Vagina (tissue), 2 donors: Measurements from ENCODE around the gene KRTAP27-1. TPM values are rescaled to one million over a fixed set of nuclear protein-coding genes. Genes with fewer than 3 reads are reported as not detected.

Experiments used
- DNase-seq, 2 donors: peaks; one replicate each; pipeline ENCODE4 v3.0.0-alpha.2; 2017; ENCODE audit errors: extremely low spot score in 2 of 2
- H3K27ac ChIP-seq: fragments of 200-600 bp; sonication (generic); one replicate; pipeline ENCODE4 v1.5.1; 2019
- H3K27me3 ChIP-seq: fragments of 200-600 bp; sonication (generic); one replicate; pipeline ENCODE4 v1.5.1; 2019
- H3K36me3 ChIP-seq, 2 donors: fragments of 200-600 bp; sonication (generic); one replicate each; pipeline ENCODE4 v1.5.1; 2017 to 2019
- H3K4me1 ChIP-seq: fragments of 200-600 bp; sonication (generic); one replicate; pipeline ENCODE4 v1.5.1; 2019
- H3K4me3 ChIP-seq, 2 donors: fragments of 200-600 bp; sonication (generic); 1 replicate in 1 of 2; 2 replicates in 1 of 2; pipeline ENCODE4 v1.5.1; 2016 to 2019
- H3K9me3 ChIP-seq: fragments of 200-600 bp; sonication (generic); one replicate; pipeline ENCODE4 v1.5.1; 2019
- CTCF ChIP-seq, 3 experiments: fragments of 450-650 bp in 2 of 3; fragments of 200-600 bp in 1 of 3; sonication (generic) in 1 of 3; IDR thresholded peaks; one replicate each; pipeline ENCODE4 v1.5.1; 2017 to 2019; ENCODE audit warnings: antibody characterized with exemption in 3 of 3, mild to moderate bottlenecking in 2 of 3, moderate library complexity in 2 of 3
- POLR2A ChIP-seq, 2 donors: fragments of 450-650 bp; IDR thresholded peaks; one replicate each; pipeline ENCODE4 v1.6.1; 2017; ENCODE audit warnings: antibody characterized with exemption in 2 of 2, mild to moderate bottlenecking in 2 of 2, moderate library complexity in 2 of 2
- POLR2AphosphoS5 ChIP-seq, 2 donors: sonication (generic); formaldehyde crosslinking; IDR thresholded peaks; one replicate each; pipeline ENCODE4 v1.9.0; 2017; ENCODE audit warnings: antibody characterized with exemption in 2 of 2, mild to moderate bottlenecking in 2 of 2, low read depth in 1 of 2; ENCODE audit not compliant: insufficient read depth in 1 of 2
- intact Hi-C: fragments of 100-400 bp; cut with DNase I; formaldehyde crosslinking; loops from one replicate; pipeline ENCODE4 v1.15.1; 2023
- microRNA-seq: library from miRNA; unstranded; fragments of <30 nt; microRNA quantifications from one replicate; pipeline ENCODE4, GENCODE V29; 2017; ENCODE audit warnings: borderline number of aligned reads, borderline replicate concordance
- small RNA-seq: library from RNA; depleted of rRNA; stranded (forward); fragments of <200 nt; gene quantifications from one replicate; pipeline ENCODE3, GENCODE V24; 2016
- total RNA-seq: library from RNA; depleted of rRNA; stranded (reverse); fragments of >200 nt; gene quantifications from one replicate; pipeline ENCODE4 v1.2.3, GENCODE V29; 2016

Gene KRTAP27-1
- total RNA-seq, 1 donor from 2014 or later: not detected

GRCh38 chr21:30305136-30305535 lies 32.4 kb downstream of the KRTAP27-1 start:
- H3K4me3 ChIP-seq: no peak overlapping the region
- intact Hi-C loops: no loop called here
- H3K27ac ChIP-seq: no peak overlapping the region
- no peaks in the 10 kb centered on the region for H3K9me3 ChIP-seq
- no peak for DNase-seq
- no peaks in the 10 kb centered on the region for H3K4me1 ChIP-seq
- H3K36me3 ChIP-seq: no peaks in the 10 kb centered on the region
- TF ChIP-seq POLR2A (IDR thresholded peaks at IDR 0.05) (no peak), POLR2AphosphoS5 (IDR thresholded peaks at IDR 0.05; ENCODE audit: insufficient read depth in 1 of 2, low read depth in 1 of 2) (no peak), CTCF (IDR thresholded peaks at IDR 0.05) (no peak)
- H3K27me3 ChIP-seq: no peaks in the 10 kb centered on the region

GRCh38 chr21:30289215-30289614 lies 48.3 kb downstream of the KRTAP27-1 start, which contains the start of gene KRTAP25-1:
Gene KRTAP25-1 (minus strand): TSS chr21:30289514. CDS start chr21:30289490, 24 bp downstream.
- H3K27ac ChIP-seq: no peak within 1 kb of the TSS
- H3K4me3 ChIP-seq: no peak within 1 kb of the TSS
- H3K4me1 ChIP-seq: no peaks in the 10 kb centered on the region
- no peaks in the 10 kb centered on the region for H3K27me3 ChIP-seq
- no peaks in the 10 kb centered on the region for H3K9me3 ChIP-seq
- intact Hi-C loops: no loop called here
- no peaks in the 10 kb centered on the region for H3K36me3 ChIP-seq
- TF ChIP-seq CTCF (IDR thresholded peaks at IDR 0.05) (no peak), POLR2A (IDR thresholded peaks at IDR 0.05) (no peak)
- DNase-seq: no peak

Small RNA genes lying within 50 kb of the gene (microRNA-seq; reads per million reads assigned to microRNA genes)
- gene MIR4327: not detected

Small RNA genes lying within 50 kb of the gene (small RNA-seq; reads per million reads assigned to genes)
- gene KRTAP23-1 (not detected), gene MIR4327 (not detected)

Other genes starting within 250 kb of the KRTAP27-1 start
- 2.2 TPM for gene CLDN17, start 170.9 kb downstream of the KRTAP27-1 start, total RNA-seq
- gene CLDN8, start 121.6 kb downstream of the KRTAP27-1 start, total RNA-seq: 8.8 TPM
- not detected for gene KRTAP24-1, start 54.7 kb downstream of the KRTAP27-1 start, total RNA-seq
- gene KRTAP25-1, start 48.2 kb downstream of the KRTAP27-1 start, total RNA-seq: not detected
- not detected for gene KRTAP26-1, start 17.4 kb downstream of the KRTAP27-1 start, total RNA-seq
- gene KRTAP23-1, start 10.9 kb upstream of the KRTAP27-1 start, total RNA-seq: not detected
- gene KRTAP13-2, start 34.6 kb upstream of the KRTAP27-1 start, total RNA-seq: not detected
- gene KRTAP13-1, start 58.3 kb upstream of the KRTAP27-1 start, total RNA-seq: not detected
- gene KRTAP13-3, start 88.2 kb upstream of the KRTAP27-1 start, total RNA-seq: not detected
- gene KRTAP13-4, start 92.5 kb upstream of the KRTAP27-1 start, total RNA-seq: not detected
- not detected for gene KRTAP15-1, start 102.6 kb upstream of the KRTAP27-1 start, total RNA-seq
- not detected for gene KRTAP19-1, start 142.7 kb upstream of the KRTAP27-1 start, total RNA-seq
- not detected for gene KRTAP19-2, start 149.7 kb upstream of the KRTAP27-1 start, total RNA-seq
- gene KRTAP19-3, start 154.3 kb upstream of the KRTAP27-1 start, total RNA-seq: not detected
- gene KRTAP19-4, start 159.5 kb upstream of the KRTAP27-1 start, total RNA-seq: not detected
- gene KRTAP19-5, start 164.4 kb upstream of the KRTAP27-1 start, total RNA-seq: not detected
- not detected for gene KRTAP19-6, start 204.2 kb upstream of the KRTAP27-1 start, total RNA-seq
- not detected for gene KRTAP19-7, start 223.6 kb upstream of the KRTAP27-1 start, total RNA-seq